Measurements from ENCODE around the gene FBN1.

DNA sequence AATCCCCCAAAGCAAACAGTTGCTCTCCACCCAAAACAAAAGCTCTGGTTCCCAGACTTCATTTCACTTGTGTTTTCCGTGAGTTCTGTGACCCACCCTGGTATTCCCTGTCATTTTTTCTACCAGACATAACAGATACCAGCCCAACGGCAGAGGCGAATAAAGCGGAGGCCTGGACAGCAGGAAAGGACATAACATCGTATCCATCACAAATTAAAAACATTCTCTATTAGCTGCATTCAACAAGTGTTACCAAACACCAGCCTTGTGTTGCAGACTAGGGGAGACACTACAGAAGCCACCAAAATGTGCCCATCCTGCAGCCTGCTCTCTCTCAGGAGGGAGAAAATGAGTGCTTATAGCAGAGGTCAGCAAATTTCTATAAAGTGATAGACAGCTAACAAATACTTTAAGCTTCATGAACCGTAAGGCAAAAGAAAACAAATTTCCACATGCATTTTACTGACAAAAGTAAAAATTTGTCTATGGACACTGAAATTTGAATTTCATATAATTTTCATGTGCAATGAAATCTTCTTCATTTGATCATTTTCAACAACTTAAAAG is 7.1 kb upstream of the FBN1 start:
- TF ChIP-seq, protein P1, sequence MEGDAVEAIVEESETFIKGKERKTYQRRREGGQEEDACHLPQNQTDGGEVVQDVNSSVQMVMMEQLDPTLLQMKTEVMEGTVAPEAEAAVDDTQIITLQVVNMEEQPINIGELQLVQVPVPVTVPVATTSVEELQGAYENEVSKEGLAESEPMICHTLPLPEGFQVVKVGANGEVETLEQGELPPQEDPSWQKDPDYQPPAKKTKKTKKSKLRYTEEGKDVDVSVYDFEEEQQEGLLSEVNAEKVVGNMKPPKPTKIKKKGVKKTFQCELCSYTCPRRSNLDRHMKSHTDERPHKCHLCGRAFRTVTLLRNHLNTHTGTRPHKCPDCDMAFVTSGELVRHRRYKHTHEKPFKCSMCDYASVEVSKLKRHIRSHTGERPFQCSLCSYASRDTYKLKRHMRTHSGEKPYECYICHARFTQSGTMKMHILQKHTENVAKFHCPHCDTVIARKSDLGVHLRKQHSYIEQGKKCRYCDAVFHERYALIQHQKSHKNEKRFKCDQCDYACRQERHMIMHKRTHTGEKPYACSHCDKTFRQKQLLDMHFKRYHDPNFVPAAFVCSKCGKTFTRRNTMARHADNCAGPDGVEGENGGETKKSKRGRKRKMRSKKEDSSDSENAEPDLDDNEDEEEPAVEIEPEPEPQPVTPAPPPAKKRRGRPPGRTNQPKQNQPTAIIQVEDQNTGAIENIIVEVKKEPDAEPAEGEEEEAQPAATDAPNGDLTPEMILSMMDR (IDR thresholded peaks at IDR 0.05) = no peak
- TF ChIP-seq POLR2A (IDR thresholded peaks at IDR 0.05) (no peak), EP300 (IDR thresholded peaks at IDR 0.05; ENCODE audit: low read depth) (no peak)
